Mesenchymal stem cell (in vitro differentiated cells and primary cell): ENCODE measurements around the gene SPATA6L.
"Not testable (repeated sequence)": the region's sequence is repeated elsewhere in the genome, so short reads cannot be mapped to it uniquely, and the experiment has no call there.

Source experiments
- DNase-seq: peaks from one replicate; pipeline ENCODE4 v3.0.0-alpha.2; 2013
- H2AFZ ChIP-seq: one replicate; pipeline ENCODE4 v1.6.1; 2013; ENCODE audit warnings: low read depth, mild to moderate bottlenecking, control low read depth, inconsistent platforms, low read length, moderate library complexity
- H2AK5ac ChIP-seq: 2 replicates; pipeline ENCODE4 v1.6.1; 2013; ENCODE audit warnings: low read length, moderate library complexity, mild to moderate bottlenecking, inconsistent platforms; ENCODE audit not compliant: severe bottlenecking
- H2BK120ac ChIP-seq: one replicate; pipeline ENCODE4 v1.6.1; 2013; ENCODE audit warnings: low read depth, mild to moderate bottlenecking, inconsistent platforms, low read length, moderate library complexity
- H2BK12ac ChIP-seq, 2 experiments: one replicate each; pipeline ENCODE4 v1.6.1; 2013; ENCODE audit warnings: inconsistent platforms in 2 of 2, low read length in 2 of 2, mild to moderate bottlenecking in 2 of 2, moderate library complexity in 2 of 2, control low read depth in 1 of 2
- H2BK15ac ChIP-seq: one replicate; pipeline ENCODE4 v1.6.1; 2013; ENCODE audit warnings: mild to moderate bottlenecking, low read depth, inconsistent platforms; ENCODE audit not compliant: poor library complexity, severe bottlenecking
- H2BK5ac ChIP-seq: 2 replicates; pipeline ENCODE4 v1.6.1; 2013; ENCODE audit warnings: low read depth, mild to moderate bottlenecking, low read length, control low read depth, inconsistent platforms; ENCODE audit not compliant: poor library complexity, severe bottlenecking
- H3K14ac ChIP-seq, 2 experiments: one replicate each; pipeline ENCODE4 v1.6.1; 2013; ENCODE audit warnings: inconsistent platforms in 2 of 2, low read length in 2 of 2, control low read depth in 1 of 2, mild to moderate bottlenecking in 1 of 2, moderate library complexity in 1 of 2
- H3K18ac ChIP-seq, 2 experiments: one replicate each; pipeline ENCODE4 v1.6.1; 2013; ENCODE audit warnings: inconsistent platforms in 2 of 2, low read length in 2 of 2, control low read depth in 1 of 2, low read depth in 1 of 2, mild to moderate bottlenecking in 1 of 2
- H3K23ac ChIP-seq, 2 experiments: one replicate each; pipeline ENCODE4 v1.6.1; 2013; ENCODE audit warnings: inconsistent platforms in 2 of 2, low read length in 2 of 2, mild to moderate bottlenecking in 2 of 2, moderate library complexity in 2 of 2, control low read depth in 1 of 2
- H3K27ac ChIP-seq: 2 replicates; pipeline ENCODE4 v1.5.1; 2013; ENCODE audit warnings: mild to moderate bottlenecking, moderate library complexity, low read length, control low read depth, inconsistent platforms; ENCODE audit not compliant: poor library complexity, severe bottlenecking
- H3K27me3 ChIP-seq, 2 experiments: 2 replicates each; pipeline versions ENCODE4 v1.6.1 to v1.7.0; 2013; ENCODE audit warnings: low read length in 2 of 2, mild to moderate bottlenecking in 2 of 2, moderate library complexity in 2 of 2, control low read depth in 1 of 2, inconsistent platforms in 1 of 2; ENCODE audit not compliant: control insufficient read depth in 1 of 2, insufficient read depth in 1 of 2
- H3K36me3 ChIP-seq, 2 experiments: 2 replicates each; pipeline versions ENCODE4 v1.6.1 to v1.7.0; 2013; ENCODE audit warnings: low read length in 2 of 2, control low read depth in 1 of 2, inconsistent platforms in 1 of 2, low read depth in 1 of 2, mild to moderate bottlenecking in 1 of 2; ENCODE audit not compliant: insufficient read depth in 2 of 2, control insufficient read depth in 1 of 2
- H3K4ac ChIP-seq, 2 experiments: one replicate each; pipeline ENCODE4 v1.6.1; 2013; ENCODE audit warnings: inconsistent platforms in 2 of 2, low read length in 2 of 2, mild to moderate bottlenecking in 2 of 2, moderate library complexity in 2 of 2, control low read depth in 1 of 2, low read depth in 1 of 2
- H3K4me1 ChIP-seq: 2 replicates; pipeline ENCODE4 v1.6.1; 2013; ENCODE audit warnings: low read depth, low read length, control low read depth; ENCODE audit not compliant: control insufficient read depth, insufficient read depth
- H3K4me2 ChIP-seq: 2 replicates; pipeline ENCODE4 v1.6.1; 2013; ENCODE audit warnings: low read length, mild to moderate bottlenecking, inconsistent platforms; ENCODE audit not compliant: poor library complexity, severe bottlenecking
- H3K4me3 ChIP-seq, 2 experiments: 2 replicates each; pipeline versions ENCODE4 v1.5.1 to v1.7.0; 2013; ENCODE audit warnings: low read length in 2 of 2, mild to moderate bottlenecking in 2 of 2, control low read depth in 1 of 2, low read depth in 1 of 2; ENCODE audit not compliant: insufficient read depth in 1 of 2
- H3K79me1 ChIP-seq: replicated peaks from 2 replicates; pipeline ENCODE4 v1.6.1; 2013; ENCODE audit warnings: mild to moderate bottlenecking, control low read depth, low read length, inconsistent platforms; ENCODE audit not compliant: poor library complexity, severe bottlenecking
- H3K9ac ChIP-seq: 2 replicates; pipeline ENCODE4 v1.7.0; 2013; ENCODE audit warnings: mild to moderate bottlenecking, low read length, moderate library complexity
- H3K9me3 ChIP-seq: 2 replicates; pipeline ENCODE4 v1.7.0; 2013; ENCODE audit warnings: mild to moderate bottlenecking, low read length; ENCODE audit not compliant: control insufficient read depth
- H4K8ac ChIP-seq: one replicate; pipeline ENCODE4 v1.6.1; 2013; ENCODE audit warnings: inconsistent platforms, mild to moderate bottlenecking, low read length, moderate library complexity
- H4K91ac ChIP-seq: one replicate; pipeline ENCODE4 v1.6.1; 2013; ENCODE audit warnings: mild to moderate bottlenecking, low read length, inconsistent platforms
- WGBS: methylation state at CpG from one replicate; pipeline ENCODE4 v1.1.7; 2013; ENCODE audit warnings: mixed read lengths; 5-methylcytosine and 5-hydroxymethylcytosine counted together

SPATA6L gene

GRCh38 chr9:4656621-4657020 lies 9.7 kb downstream of the SPATA6L start:
- H2AK5ac ChIP-seq, result no peak overlapping the region
- DNase-seq, result no peak
- H3K4me2 ChIP-seq, result no peak overlapping the region
- no peak overlapping the region for H2BK120ac ChIP-seq
- no peak overlapping the region for H2BK15ac ChIP-seq
- no peak overlapping the region for H3K9ac ChIP-seq
- no peak overlapping the region for H3K4ac ChIP-seq
- H3K14ac ChIP-seq, result no peak overlapping the region
- no peak overlapping the region for H3K4me3 ChIP-seq
- H2BK5ac ChIP-seq, result no peak overlapping the region
- no peak overlapping the region for H3K18ac ChIP-seq
- 100% methylated on average over 1 of the region's 3 CpGs for WGBS
- no peak overlapping the region for H4K8ac ChIP-seq
- H3K79me1 ChIP-seq, result no peaks in the 10 kb centered on the region
- no peak overlapping the region for H2AFZ ChIP-seq
- no peak overlapping the region for H4K91ac ChIP-seq
- H2BK12ac ChIP-seq, result no peak overlapping the region
- no peaks in the 10 kb centered on the region for H3K9me3 ChIP-seq
- no peaks in the 10 kb centered on the region for H3K4me1 ChIP-seq
- H3K27me3 ChIP-seq, result no peaks in the 10 kb centered on the region
- H3K23ac ChIP-seq, result no peak overlapping the region
- H3K27ac ChIP-seq, result no peak overlapping the region
- H3K36me3 ChIP-seq, result peaks cover 0 to 6% of the 10 kb centered on the region in 2 experiments

GRCh38 chr9:4656196-4656595 lies 10.1 kb downstream of the SPATA6L start:
- H4K91ac ChIP-seq, H3K27ac ChIP-seq, H3K14ac ChIP-seq, H2BK12ac ChIP-seq, H3K23ac ChIP-seq, H3K4me3 ChIP-seq, H3K18ac ChIP-seq, H3K9me3 ChIP-seq, H2AK5ac ChIP-seq, DNase-seq, H3K79me1 ChIP-seq, H3K36me3 ChIP-seq, H4K8ac ChIP-seq, H3K4me2 ChIP-seq, H3K9ac ChIP-seq, H3K4ac ChIP-seq, H3K27me3 ChIP-seq, H3K4me1 ChIP-seq, H2BK120ac ChIP-seq, H2AFZ ChIP-seq, H2BK5ac ChIP-seq, H2BK15ac ChIP-seq: not testable (repeated sequence)
- 78% methylated on average over 2 of the region's 3 CpGs for WGBS

- WGBS, result 83% methylated on average over 10 of the region's 10 CpGs
- DNase-seq, result no peak
Observed at GRCh38 chr9:4654538-4654937, 11.7 kb downstream of the SPATA6L start.

GRCh38 chr9:4654084-4654483 lies 12.2 kb downstream of the SPATA6L start:
- Histone ChIP-seq H3K18ac (no peak overlapping the region), H2BK12ac (no peak overlapping the region), H2BK120ac (no peak overlapping the region), H3K9me3 (no peaks in the 10 kb centered on the region), H3K4ac (no peak overlapping the region), H3K23ac (no peak overlapping the region), H3K79me1 (no peaks in the 10 kb centered on the region), H4K8ac (no peak overlapping the region), H2AK5ac (no peak overlapping the region), H3K27me3 (no peaks in the 10 kb centered on the region), H3K4me3 (no peak overlapping the region), H3K36me3 (peaks cover 0 to 6% of the 10 kb centered on the region in 2 experiments), H3K27ac (no peak overlapping the region), H2BK15ac (no peak overlapping the region), H3K9ac (no peak overlapping the region), H3K4me2 (no peak overlapping the region), H4K91ac (no peak overlapping the region), H2AFZ (no peak overlapping the region), H3K14ac (no peak overlapping the region), H2BK5ac (no peak overlapping the region), H3K4me1 (no peaks in the 10 kb centered on the region)
- 90% methylated on average over 8 of the region's 9 CpGs for WGBS
- DNase-seq, result no peak

More at GRCh38 chr9:4654538-4654937, 11.7 kb downstream of the SPATA6L start:
- Histone ChIP-seq H3K27ac (no peak overlapping the region), H4K8ac (no peak overlapping the region), H3K27me3 (no peaks in the 10 kb centered on the region), H3K4me1 (no peaks in the 10 kb centered on the region), H3K4ac (no peak overlapping the region), H3K4me2 (no peak overlapping the region), H2BK12ac (no peak overlapping the region), H2BK5ac (no peak overlapping the region), H3K9ac (no peak overlapping the region), H2BK15ac (no peak overlapping the region), H3K4me3 (no peak overlapping the region), H2BK120ac (no peak overlapping the region), H2AK5ac (no peak overlapping the region), H2AFZ (no peak overlapping the region), H3K79me1 (no peaks in the 10 kb centered on the region), H3K18ac (no peak overlapping the region), H3K9me3 (no peaks in the 10 kb centered on the region), H3K14ac (no peak overlapping the region), H4K91ac (no peak overlapping the region), H3K23ac (no peak overlapping the region), H3K36me3 (peaks cover 0 to 6% of the 10 kb centered on the region in 2 experiments)
